ENCODE results near the gene SPNS3. TPM values are rescaled to one million over a fixed set of nuclear protein-coding genes. Genes with fewer than 3 reads are reported as not detected.

Gene SPNS3
- total and polyA plus RNA-seq, 2 experiments from 2014 or later = not detected

GRCh38 chr17:4426499-4427208 is 7.1 kb upstream of the SPNS3 start:
- DNase-seq (ENCODE audit: low read depth in 1 of 2, low spot score in 1 of 2) = no peak
- Histone ChIP-seq H3K27ac (no peak overlapping the region), H3K4me3 (no peak overlapping the region), H3K9me3 (ENCODE audit: low read depth) (no peaks in the 10 kb centered on the region), H3K36me3 (no peaks in the 10 kb centered on the region), H3K4me1 (ENCODE audit: low read depth) (no peaks in the 10 kb centered on the region), H3K27me3 (no peaks in the 10 kb centered on the region)
- TF ChIP-seq, protein P1, sequence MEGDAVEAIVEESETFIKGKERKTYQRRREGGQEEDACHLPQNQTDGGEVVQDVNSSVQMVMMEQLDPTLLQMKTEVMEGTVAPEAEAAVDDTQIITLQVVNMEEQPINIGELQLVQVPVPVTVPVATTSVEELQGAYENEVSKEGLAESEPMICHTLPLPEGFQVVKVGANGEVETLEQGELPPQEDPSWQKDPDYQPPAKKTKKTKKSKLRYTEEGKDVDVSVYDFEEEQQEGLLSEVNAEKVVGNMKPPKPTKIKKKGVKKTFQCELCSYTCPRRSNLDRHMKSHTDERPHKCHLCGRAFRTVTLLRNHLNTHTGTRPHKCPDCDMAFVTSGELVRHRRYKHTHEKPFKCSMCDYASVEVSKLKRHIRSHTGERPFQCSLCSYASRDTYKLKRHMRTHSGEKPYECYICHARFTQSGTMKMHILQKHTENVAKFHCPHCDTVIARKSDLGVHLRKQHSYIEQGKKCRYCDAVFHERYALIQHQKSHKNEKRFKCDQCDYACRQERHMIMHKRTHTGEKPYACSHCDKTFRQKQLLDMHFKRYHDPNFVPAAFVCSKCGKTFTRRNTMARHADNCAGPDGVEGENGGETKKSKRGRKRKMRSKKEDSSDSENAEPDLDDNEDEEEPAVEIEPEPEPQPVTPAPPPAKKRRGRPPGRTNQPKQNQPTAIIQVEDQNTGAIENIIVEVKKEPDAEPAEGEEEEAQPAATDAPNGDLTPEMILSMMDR (IDR thresholded peaks at IDR 0.05; ENCODE audit: low read depth, low read length) = no peak

GRCh38 chr17:4427505-4427904 is 6.2 kb upstream of the SPNS3 start:
- H3K4me3 ChIP-seq = no peak overlapping the region
- no peaks in the 10 kb centered on the region for H3K4me1 ChIP-seq (ENCODE audit: low read depth)
- no peaks in the 10 kb centered on the region for H3K27me3 ChIP-seq
- no peak overlapping the region for H3K27ac ChIP-seq
- no peak for DNase-seq (ENCODE audit: low read depth in 1 of 2, low spot score in 1 of 2)
- no peaks in the 10 kb centered on the region for H3K36me3 ChIP-seq
- TF ChIP-seq, protein P1 (IDR thresholded peaks at IDR 0.05; ENCODE audit: low read depth, low read length) = no peak
- no peaks in the 10 kb centered on the region for H3K9me3 ChIP-seq (ENCODE audit: low read depth)

DNA sequence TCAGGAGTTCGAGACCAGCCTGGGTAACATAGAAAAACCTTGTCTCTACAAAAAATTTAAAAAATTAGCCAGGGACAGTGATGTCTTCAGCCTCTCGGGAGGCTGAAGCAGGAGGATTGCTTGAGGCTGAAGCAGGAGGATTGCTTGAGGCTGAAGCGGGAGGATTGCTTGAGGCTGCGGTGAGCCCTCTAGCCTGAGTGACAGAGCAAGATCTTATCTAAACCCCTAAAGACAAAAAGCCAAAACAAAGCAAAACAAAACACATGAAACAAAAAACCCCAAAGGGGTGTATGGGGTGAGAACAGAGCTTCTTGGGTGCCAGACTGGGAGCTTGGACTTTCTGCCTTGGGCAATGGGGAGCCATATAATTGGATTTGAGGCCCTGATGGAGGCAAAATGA is 2.6 kb downstream of the SPNS3 start:
- Histone ChIP-seq H3K4me1 (ENCODE audit: low read depth) (no peaks in the 10 kb centered on the region), H3K27me3 (no peaks in the 10 kb centered on the region), H3K27ac (no peak overlapping the region), H3K4me3 (no peak overlapping the region), H3K36me3 (no peaks in the 10 kb centered on the region), H3K9me3 (ENCODE audit: low read depth) (no peaks in the 10 kb centered on the region)
- no peak for DNase-seq (ENCODE audit: low read depth in 1 of 2, low spot score in 1 of 2)
- TF ChIP-seq, protein P1 (IDR thresholded peaks at IDR 0.05; ENCODE audit: low read depth, low read length) = no peak

DNA sequence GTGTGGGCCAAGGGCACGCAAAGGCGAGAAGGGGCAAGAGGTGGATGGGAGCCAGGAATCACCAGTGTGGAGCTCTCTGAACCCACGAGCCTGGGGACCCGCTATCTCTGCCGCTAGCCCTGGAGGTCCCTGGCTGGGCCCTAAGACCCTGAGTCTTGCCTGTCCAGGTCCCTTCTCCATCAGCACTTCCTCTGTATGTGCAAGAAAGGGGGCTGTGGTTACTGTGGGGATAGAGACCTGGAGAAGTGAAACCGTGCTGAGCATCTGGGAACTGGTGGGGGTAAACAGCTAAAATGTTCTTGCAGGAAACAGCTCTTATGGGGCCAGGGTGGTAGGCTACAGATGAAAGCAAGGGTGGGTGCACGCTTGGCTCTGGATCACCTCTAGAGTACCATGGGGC is 3.1 kb downstream of the SPNS3 start:
- Histone ChIP-seq H3K36me3 (no peaks in the 10 kb centered on the region), H3K9me3 (ENCODE audit: low read depth) (no peaks in the 10 kb centered on the region), H3K27me3 (no peaks in the 10 kb centered on the region), H3K4me1 (ENCODE audit: low read depth) (no peaks in the 10 kb centered on the region), H3K27ac (no peak overlapping the region), H3K4me3 (no peak overlapping the region)
- TF ChIP-seq, protein P1 (IDR thresholded peaks at IDR 0.05; ENCODE audit: low read depth, low read length) = no peak
- no peak for DNase-seq (ENCODE audit: low read depth in 1 of 2, low spot score in 1 of 2)

DNA sequence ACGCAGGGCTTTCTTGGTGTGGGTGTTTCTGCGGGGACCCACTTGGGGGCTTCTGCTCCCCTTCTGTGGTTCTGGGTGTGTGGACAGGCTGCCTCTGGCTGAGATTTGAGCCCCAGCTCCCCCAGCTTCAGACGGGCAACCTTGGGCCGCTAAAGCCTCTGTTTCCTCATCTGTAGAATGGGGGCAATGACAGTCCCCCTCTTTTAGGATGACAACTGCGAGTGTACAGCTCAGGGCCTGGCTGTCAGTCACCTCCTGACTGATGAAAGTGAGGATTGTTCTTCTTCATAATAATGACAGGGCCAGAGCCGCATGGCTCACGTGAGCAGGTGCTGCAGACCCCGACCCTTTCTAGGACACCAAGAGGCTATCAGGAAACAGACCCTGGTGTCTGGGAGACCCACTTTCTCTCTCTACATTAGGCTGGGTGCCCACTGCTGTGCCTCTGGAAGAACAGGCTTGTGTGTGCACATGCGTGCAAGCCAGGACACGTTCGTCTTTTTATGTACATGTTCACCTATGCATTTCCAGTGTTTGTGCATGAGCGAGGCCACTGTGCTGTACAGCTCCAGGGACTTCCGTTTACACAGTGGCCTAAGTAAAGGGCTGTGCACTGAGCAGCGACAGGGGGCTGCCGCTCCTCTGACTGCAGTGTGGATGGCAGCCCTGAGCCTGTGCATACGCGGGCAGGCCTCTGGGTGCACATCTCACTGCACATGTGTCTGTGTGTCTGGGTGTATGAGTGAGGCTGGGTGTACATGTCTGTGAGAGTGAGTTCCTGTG is 4.6 kb downstream of the SPNS3 start:
- H3K27me3 ChIP-seq = no peaks in the 10 kb centered on the region
- DNase-seq (ENCODE audit: low read depth in 1 of 2, low spot score in 1 of 2) = no peak
- no peaks in the 10 kb centered on the region for H3K4me1 ChIP-seq (ENCODE audit: low read depth)
- no peak overlapping the region for H3K4me3 ChIP-seq
- no peaks in the 10 kb centered on the region for H3K36me3 ChIP-seq
- no peak overlapping the region for H3K27ac ChIP-seq
- TF ChIP-seq, protein P1 (IDR thresholded peaks at IDR 0.05; ENCODE audit: low read depth, low read length) = no peak
- no peaks in the 10 kb centered on the region for H3K9me3 ChIP-seq (ENCODE audit: low read depth)

All from cardiac muscle cell (in vitro differentiated cells and primary cell).